HG02852 (cell line): ENCODE results near the gene GLIS2.

ENCODE experiments used
- ATAC-seq: cut with Tn5 transposase; IDR thresholded peaks from one replicate; pipeline ENCODE4 v1.9.1; 2021; ENCODE audit warnings: mild to moderate bottlenecking, moderate library complexity; ENCODE audit not compliant: unreplicated experiment

GLIS2 gene

DNA sequence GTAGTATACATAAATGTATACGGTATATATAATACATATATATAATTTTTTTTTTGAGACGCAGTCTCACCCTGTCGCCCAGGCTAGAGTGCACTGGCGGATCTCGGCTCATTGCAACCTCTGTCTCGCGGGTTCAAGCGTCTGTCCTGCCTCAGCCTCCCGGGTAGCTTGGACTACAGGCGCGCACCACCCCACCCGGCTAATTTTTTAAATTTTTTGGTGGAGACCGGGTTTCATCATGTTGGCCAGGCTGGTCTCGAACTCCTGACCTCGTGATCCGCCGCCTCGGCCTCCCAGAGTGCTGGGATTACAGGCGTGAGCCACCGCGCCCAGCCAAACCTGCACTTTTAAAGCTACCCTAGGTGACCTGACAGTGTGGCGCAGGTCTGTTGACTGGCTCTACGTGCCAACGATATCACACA, 34.5 kb downstream of the GLIS2 start:
- ATAC-seq, result no peak

DNA sequence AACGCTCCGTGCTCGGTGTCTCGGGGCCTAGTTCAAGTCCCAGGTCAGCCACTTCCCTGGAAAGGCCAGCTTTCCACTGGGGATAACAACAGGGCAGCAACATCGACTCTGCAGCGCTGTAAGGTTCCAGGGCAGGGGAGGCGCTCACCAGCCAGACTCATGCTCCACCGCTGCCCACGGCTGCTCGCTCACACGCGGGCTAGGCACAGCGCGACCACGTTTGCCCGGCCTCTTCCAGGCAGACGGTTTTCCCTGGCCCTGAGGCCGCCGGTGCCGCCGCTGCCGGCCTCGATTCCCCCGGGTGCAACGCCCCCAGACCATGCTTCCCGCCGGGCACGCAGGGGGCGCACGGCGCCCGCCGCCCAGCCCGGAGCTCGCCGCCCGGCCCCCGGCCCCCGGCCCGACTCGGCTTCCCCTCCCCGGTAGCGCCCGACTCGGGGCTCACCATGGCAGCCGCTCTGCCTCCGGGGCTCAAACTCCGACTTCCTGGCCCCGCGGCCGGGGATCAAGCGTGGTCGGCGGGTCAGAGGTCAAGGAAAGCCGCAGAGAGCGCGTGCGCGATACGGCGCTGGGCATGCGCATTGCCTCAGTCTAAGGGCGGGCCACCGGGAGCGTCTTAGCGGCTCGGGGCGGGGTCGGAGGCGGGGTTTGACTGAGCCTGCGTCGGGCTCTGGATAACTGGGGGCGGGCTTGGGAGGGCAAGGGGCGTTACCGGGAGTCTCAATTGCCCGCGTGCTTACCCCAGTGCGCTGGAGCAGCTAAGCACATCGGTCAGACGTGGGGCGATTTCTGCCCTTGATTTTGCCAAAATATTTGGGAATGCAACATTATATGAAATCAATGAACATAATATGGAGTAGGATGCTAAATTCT, 35.2 kb downstream of the GLIS2 start, which contains the start of gene PAM16:
TSS of gene PAM16 (minus strand) at position 535 of the 873 bp plus-strand sequence. CDS start at position 448, 87 bp downstream.
- peak; percentile 90 for ATAC-seq

DNA sequence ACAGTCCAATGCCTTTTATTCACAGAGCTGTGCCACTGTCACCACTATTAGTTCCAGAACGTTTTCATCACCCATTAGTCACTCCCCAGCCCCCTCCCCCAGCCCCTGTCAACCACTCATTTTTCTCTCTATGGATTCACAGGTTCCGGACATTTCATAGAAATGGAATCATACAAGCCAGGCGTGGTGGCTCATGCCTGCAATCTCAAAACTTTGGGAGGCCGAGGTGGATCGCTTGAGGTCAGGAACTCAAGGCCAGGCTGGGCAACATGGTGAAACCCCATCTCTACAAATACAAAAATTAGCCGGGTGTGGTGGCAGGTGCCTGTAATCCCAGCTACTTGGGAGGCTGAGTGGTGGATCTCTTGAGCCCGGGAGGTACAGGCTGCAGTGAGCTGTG, 36.0 kb downstream of the GLIS2 start:
- no peak for ATAC-seq

DNA sequence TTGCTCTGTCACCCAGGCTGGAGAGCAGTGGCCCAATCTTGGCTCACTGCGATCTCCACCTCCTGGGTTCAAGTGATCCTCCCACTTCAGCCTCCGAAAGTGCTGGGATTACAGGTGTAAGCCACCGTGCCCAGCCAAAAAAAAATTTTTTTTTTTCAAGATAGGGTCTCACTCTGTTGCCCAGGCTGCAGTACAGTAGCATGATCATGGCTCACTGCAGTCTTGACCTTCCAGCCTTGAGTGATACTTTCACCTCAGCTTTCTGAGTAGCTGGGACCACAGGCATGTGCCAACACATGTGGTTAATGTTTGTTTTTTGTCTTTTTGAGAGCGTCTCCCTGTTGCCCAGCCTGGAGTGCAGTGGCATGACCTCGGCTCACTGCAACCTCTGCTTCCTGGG, 37.0 kb downstream of the GLIS2 start:
- no peak for ATAC-seq

DNA sequence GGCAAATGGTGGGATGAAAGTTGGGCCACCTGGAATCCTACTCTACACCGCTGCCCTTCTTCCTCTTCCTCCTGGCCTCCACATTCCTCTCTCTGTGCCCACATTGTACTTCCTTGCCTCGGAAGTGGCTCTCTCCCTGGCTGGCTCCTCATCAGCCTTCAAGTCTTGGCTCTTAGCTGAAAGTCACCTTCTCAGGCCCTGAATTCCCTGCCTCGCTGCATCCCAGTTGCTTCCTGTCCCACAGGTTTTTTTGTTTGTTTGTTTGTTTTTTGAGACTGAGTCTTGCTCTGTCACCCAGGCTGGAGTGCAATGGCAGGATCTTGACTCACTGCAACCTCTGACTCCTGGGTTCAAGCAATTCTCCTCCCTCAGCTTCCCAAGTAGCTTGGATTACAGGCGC, 37.8 kb downstream of the GLIS2 start:
- ATAC-seq, result no peak

DNA sequence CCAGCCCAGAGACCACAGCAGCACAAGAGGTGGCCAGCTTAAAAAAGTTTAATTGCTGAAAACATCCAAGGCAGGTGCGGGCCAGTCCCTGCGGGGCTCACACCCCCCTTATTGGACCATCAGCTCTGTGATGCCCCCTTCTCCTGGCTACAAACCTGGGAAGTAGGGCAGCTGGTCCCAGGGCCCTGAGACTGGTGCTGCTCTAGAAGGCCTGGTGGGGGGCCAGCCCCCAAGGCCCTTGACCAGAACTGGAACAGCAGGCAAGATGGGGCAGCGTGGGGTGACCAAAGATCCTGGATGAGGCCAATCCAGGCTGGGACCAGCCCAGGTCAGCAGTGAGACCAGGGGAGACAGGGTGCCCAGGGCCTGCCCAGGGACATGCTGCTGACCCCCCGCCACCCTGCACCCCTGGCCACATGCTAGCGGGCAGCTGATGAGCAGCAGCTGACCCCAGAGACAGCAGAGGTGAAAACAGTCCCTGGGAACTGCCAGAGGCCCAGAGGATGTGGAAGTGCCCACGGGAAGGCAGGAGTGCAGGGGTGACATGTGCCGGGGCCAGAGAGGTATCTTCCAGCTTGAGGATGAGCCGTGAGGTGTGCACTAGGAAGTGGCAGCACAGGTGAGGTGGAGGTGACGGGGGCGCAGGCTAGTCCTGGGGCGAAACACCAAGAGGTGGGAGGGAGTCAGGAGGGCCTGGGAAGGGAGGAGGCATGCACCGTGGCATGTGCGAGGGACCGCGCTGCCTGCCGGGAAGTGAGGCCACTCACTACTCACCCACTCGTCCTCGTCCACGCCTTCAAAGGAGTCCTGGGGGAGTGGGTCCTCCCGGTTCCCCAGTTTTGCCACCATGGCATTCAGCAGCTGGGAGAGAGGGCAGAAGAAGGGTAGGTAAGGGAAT, 38.9 kb downstream of the GLIS2 start:
- ATAC-seq, result no peak

DNA sequence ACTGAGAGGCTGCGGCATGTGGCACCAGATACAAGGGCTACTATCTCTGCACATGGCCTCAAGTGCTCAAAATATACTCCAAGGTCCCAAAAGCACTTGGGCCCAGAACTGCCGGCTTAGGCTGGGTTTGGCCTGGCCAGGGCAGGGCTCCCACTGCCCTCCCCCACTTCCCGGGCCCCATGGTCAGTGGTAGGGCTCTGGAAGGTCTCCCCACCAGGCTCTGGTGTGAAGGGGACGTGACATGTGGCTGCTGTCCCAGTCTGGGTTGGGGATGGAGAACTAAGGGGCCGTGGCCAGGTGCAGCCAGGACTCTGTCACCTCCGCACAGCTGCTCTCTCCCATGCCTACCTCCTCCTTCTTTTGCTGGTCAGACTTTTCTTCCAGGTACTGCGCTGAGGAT, 41.0 kb downstream of the GLIS2 start:
- no peak for ATAC-seq

DNA sequence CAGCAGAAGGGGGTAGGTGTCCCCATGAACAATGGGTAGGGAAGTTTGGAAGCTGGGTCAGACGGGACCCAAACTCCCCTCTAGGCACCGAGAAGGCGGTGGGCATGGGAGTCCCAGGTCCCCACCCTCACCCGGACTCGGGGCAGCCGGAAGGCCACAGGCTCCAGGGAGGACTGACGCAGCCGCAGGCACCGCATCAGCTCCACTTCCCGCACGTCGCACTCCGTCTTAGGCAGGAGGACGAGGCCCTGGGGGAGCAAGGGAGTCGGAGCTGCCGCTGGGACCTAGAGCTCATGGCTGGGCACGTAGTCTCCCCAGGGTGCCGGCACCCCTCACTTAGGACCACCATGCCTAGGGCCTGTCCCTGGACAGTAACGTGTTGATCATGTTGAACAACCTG, 42.4 kb downstream of the GLIS2 start:
- ATAC-seq, result no peak

DNA sequence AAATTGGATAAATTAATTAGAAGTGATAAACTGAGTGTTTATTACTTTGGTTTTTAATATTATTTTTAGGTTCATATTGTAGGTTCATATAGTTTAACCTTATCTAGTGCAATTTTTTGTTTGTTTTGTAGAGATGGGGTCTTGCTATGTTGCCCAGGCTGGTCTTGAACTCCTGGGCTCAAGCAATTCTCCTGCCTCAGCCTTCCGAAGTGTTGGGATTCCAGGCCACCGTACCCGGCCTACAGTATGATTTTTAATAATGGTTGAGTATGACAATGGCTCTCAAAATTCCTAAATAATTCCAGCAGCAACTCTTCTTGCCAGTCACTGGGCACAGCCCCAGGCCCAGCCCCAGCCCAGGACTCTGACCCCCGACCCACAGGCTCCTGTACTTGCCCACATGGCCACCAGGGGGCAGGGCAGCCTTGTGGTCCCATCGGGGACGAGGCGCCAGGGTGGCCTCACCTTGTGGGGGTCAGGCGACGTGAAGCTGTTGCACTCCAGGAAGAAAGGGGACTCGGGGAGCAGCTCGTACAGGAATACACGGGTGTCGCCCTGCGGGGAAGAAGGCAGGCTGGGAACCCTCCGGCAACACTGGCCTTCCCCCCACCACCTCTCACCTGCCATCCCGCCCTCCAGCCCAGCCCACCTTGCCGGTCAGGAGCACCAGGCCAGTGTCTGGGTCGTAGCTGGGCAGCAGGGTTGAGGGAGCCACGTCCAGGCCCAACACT, 43.1 kb downstream of the GLIS2 start:
- no peak for ATAC-seq

DNA sequence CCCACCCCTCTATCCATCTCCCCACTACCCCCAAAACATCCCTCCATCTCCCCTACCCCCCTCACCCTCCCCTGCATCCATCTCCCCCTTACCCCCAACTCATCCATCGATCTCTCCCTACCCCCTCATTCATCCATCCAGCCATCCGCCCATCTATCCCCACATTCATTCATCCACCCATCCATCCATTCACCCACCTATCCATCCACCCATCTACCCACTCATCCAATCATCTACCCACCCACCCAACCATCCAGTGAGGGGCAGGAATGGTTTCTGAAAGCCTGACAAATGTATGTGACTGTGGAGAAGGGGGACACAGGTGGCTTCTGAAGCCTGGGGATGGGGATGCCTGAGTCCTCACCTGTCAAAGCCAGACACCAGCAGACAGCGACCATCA, 44.0 kb downstream of the GLIS2 start:
- ATAC-seq, result no peak

DNA sequence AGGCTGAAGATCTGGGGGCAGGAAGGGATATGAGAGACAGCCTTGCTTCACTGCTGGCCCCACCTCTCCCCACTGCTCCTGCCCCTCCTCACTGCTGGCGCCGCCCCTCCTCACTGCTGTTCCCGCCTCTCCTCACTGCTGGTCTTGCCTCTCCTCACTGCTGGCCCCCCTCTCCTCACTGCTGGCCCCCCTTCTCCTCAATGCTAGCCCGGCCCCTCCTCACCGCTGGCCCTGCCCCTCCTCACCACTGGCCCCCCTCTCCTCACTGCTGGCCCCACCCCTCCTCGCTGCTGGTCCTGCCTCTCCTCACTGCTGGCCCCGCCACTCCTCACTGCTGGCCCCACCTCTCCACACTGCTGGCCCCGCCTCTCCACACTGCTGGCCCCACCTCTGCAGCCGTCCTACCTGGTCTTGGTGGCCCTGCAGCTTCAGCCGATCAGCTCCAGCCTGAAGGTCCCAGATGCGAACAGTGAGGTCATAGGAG, 44.7 kb downstream of the GLIS2 start:
- no peak for ATAC-seq

DNA sequence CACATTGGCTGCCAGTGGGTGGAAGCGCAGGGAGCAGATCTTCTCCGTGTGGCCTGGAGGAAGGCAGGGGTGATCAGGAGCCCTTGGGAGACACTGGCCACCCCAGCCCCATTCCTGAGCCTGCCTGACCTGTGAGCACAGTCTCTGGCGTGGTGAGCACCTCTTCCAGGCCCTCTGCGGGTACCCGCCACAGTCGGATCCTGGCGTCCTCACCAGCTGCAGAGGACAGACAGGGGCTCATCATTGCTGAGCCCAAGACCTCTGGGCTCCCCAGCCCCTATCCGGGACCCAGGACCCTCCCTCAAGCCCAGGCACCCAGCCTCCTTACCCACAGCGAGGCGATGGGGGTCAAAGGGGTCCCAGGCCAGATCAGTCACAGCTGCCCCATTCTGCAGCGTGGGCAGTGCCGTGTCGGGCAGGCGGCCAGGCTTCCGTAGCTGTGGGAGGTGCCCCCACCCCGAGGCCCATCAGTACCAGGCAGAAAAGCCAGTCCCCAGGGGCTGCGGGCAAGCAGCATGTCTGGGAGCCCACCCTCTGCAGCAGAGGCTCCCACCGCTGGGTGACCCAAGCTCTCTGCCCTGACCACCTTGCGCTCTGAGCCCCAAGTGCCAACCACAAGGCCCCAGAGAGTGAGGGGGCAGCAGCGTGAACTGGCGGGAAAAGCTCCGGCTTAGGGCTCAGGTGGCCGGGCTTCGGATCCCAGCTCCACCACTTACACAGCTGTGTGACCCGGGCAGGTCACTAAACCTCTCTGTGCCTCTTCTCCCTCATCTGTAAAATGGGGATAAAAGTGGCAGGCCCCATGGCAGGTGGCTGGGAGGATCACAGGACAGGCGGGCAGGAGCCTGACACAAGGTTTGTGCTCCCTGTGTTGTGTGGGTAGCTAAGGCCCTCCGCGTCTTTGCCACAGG, 45.4 kb downstream of the GLIS2 start:
- no peak for ATAC-seq

DNA sequence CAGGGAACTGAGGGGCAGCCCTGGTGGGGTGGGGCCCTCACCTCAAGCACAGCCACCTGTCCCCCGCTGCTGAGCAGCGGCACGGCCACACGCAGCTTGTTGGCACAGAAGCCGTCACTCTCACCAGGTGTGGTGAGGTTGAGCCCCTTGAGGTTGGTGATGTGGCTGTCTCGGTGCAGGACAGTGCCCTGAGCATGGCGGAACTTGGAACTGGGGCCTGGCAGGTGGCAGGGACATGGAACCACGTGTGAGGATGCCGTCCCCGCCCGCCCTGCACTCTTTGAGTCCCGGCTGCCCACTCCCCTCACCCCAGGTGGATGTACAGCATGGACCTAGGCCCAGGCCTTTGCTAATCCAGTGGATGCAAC, 46.1 kb downstream of the GLIS2 start:
- ATAC-seq, result no peak

DNA sequence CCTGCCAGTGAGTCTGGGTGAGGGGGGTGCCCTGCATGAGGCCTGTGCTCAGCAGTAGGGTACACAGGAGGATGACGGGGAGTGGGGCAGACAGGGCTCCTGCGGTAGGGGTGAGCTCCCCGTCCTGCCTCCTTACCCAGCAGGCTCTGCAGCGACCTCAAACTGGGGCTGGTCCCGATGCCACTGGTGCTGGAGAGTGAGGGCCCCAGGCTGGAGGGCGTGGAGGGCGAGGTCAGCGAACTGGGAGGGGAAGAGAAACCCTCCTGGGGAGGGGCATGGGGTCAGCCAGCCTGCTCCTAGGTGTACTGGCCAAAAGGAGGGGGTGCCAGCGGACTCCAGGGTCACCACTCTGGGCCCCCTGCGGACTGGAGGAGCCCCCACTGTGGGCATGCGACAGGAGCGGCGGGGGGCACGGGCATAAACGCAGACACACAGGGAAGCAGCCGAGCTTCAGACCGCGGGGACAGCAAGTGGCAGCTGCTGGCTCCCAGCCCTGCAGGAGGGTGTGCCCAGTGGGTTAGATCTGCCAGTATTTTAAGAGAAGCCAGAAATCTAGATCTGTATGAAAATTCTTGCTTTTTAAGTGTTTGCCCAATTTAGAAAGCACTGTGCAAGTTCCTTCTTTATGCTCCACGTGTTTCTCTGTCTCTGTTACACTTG, 46.7 kb downstream of the GLIS2 start:
- ATAC-seq, result no peak

DNA sequence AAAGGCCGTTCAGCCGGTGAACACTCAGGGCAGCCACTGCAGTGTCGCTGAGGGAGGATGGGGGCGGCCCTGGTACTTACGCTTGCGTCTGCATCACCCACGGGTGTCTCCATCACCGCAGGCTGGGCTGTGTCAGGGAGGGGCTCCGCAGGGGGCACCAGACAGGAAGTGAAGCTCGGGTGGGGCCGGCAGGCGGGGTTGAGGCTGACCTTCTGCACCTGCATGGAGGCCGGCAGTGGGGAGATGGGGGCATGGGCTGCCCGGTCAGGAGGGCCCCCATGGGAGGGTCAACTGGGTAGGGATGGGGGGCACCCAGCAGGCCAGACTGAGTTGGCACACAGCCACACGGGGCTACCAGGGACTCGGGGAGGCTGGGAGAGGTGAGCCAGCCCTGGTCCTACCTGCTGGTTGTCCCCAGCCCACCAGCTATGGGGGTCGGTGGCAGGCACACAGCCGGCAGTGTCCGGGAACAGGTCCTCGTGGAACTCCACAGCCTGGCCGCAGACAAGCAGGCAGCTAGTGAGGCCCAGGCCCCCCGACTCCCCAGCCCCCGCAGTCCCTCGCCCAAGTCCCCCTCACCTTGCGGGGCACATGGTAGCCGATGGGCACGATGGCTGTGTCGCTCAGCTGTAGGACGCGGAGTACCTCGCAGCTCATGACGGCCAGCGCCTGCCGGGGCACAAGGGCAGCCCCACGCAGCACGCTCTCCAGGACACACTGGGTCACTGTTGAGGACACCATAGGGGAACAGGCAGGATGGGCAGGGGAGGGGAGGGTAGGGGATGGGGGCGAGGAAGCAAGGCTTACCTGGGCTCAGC, 48.5 kb downstream of the GLIS2 start:
- ATAC-seq, result no peak

DNA sequence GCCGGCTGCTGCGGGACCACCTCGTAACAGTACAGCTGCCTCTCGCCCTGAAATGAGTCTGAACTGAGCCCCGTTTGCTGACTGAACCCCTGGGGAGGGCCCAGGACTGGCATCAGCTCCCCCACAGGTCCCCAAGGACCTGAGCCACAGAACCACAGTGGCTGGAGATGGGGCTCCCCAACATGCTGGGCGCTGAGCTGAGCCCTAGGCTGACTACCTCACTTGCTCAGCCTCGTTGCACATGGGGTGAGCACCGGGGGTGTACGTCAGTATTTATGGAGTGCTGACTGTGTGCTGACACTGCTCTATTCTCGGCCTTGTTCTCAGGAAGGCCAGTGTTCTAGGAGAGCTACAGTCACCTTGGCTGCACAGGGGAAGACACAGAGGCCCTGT, 49.1 kb downstream of the GLIS2 start:
- no peak for ATAC-seq

DNA sequence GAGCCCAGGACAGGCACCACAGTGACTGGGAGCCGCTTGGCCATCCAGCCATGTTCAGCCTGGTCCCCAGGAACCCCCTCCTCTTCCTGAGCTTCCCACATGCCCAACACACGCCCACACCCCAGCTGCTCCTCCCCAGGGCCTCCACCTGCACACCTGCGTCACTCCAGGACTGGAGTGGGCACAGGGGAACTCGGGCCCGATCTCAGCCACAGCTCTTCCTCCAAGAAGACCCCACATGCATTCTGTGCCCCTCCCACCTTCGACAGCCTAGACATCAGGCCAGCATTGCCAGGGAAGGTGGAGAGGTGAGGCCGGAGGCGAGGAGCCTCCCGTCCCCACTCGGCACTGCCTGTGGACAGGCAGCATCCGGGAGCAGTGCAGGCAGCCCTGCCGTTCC, 49.7 kb downstream of the GLIS2 start:
- ATAC-seq, result no peak

DNA sequence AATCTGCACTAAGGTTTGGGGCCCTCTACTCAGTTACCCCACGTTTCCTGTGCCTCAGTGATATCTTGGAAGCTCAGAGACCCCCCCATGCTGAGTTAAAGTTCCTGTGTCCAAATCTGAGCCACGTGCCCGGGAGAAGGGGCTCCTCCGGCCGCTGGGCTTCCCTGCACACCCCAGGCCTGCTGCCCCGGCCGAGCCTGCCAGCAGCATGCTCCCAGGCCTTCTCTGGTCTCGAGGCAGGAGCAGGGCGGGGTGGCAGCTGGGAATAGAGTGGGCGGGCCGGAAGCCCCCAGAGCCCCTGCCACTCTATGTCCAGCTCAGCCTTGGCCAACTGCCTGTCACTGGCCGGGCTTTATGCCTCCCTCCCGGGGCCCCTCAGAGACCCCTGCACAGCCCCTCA, 50.1 kb downstream of the GLIS2 start:
- ATAC-seq, result no peak

DNA sequence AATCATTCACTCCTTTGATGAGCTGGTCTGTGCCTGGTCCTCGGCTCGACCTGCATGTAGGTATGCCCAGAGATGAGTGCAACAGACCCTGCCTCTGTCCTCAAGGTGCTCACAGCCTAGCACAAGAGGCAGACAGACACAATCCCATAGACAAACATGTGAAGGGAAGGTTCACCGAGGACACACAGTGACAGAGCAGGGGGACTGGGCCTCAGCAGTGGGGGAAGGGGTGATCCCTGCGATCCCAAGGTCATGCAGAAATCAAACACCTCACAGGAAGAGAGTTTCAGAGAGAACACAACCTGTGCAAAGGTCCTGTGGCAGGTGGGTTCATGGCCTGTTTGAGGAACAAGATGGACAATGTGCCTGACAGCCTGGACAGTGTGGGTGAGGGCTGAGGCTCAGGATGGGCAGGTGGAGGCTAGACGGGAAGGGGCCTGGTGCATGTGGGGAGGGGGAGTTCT, 51.6 kb downstream of the GLIS2 start:
- no peak for ATAC-seq
